HG03432 (cell line): ENCODE results near the gene CCDC138.

Experiments used
- ATAC-seq: cut with Tn5 transposase; IDR thresholded peaks from one replicate; pipeline ENCODE4 v1.9.1; 2021; ENCODE audit warnings: mild to moderate bottlenecking, moderate library complexity; ENCODE audit not compliant: unreplicated experiment

Gene CCDC138

GRCh38 chr2:108917526-108917925 is 131.0 kb downstream of the CCDC138 start:
- ATAC-seq, result no peak

GRCh38 chr2:108918156-108918874 is 131.7 kb downstream of the CCDC138 start:
- ATAC-seq, result no peak

- no peak for ATAC-seq
Observed at GRCh38 chr2:108918941-108919341, 132.4 kb downstream of the CCDC138 start.

GRCh38 chr2:108919571-108920373 is 133.2 kb downstream of the CCDC138 start:
- no peak for ATAC-seq

GRCh38 chr2:108920686-108921085 is 134.1 kb downstream of the CCDC138 start:
- no peak for ATAC-seq

- no peak for ATAC-seq
Observed at GRCh38 chr2:108921096-108922030, 134.8 kb downstream of the CCDC138 start.

- no peak for ATAC-seq
Observed at GRCh38 chr2:108922141-108922915, 135.8 kb downstream of the CCDC138 start.

- ATAC-seq, result no peak
Observed at GRCh38 chr2:108923019-108923700, 136.6 kb downstream of the CCDC138 start.

GRCh38 chr2:108923736-108924579 is 137.4 kb downstream of the CCDC138 start:
- no peak for ATAC-seq

GRCh38 chr2:108924580-108925251 is 138.1 kb downstream of the CCDC138 start:
- no peak for ATAC-seq

GRCh38 chr2:108925286-108925685 is 138.7 kb downstream of the CCDC138 start:
- ATAC-seq, result no peak

- ATAC-seq, result no peak
Observed at GRCh38 chr2:108925735-108926134, 139.2 kb downstream of the CCDC138 start.
